GM23338 (cell line): ENCODE measurements around the gene OR1E2. TPM values are rescaled to one million over a fixed set of nuclear protein-coding genes. Genes with fewer than 3 reads are reported as not detected.
"Not testable (repeated sequence)": the region's sequence is repeated elsewhere in the genome, so short reads cannot be mapped to it uniquely, and the experiment has no call there.

ENCODE experiments used
- ATAC-seq: fragments of 200-7000 bp; cut with Tn5 transposase; 3 replicates; pipeline ENCODE4 v1.9.1; 2020
- DNase-seq: peaks from one replicate; pipeline ENCODE4 v3.0.0-alpha.2; 2015; ENCODE audit warnings: low spot score
- H2AFZ ChIP-seq: fragments of 200-600 bp; sonication (generic); 2 replicates; pipeline ENCODE4 v1.8.0; 2016; ENCODE audit warnings: antibody characterized with exemption, mild to moderate bottlenecking, moderate library complexity
- H3F3A ChIP-seq: fragments of 200-600 bp; sonication (generic); replicated peaks from 2 replicates; pipeline ENCODE4 v1.8.0; 2017; ENCODE audit warnings: antibody characterized with exemption, mixed run types, low read depth
- H3K27ac ChIP-seq: fragments of 200-600 bp; sonication (generic); 2 replicates; pipeline ENCODE4 v1.6.1; 2016; ENCODE audit warnings: low read depth
- H3K27me3 ChIP-seq: fragments of 200-600 bp; sonication (generic); 2 replicates; pipeline ENCODE4 v1.8.0; 2016; ENCODE audit warnings: mild to moderate bottlenecking, mixed run types, moderate library complexity; ENCODE audit not compliant: insufficient read depth
- H3K36me3 ChIP-seq: fragments of 200-600 bp; sonication (generic); 2 replicates; pipeline ENCODE4 v1.8.0; 2016; ENCODE audit warnings: mild to moderate bottlenecking; ENCODE audit not compliant: insufficient read depth
- H3K4me1 ChIP-seq: fragments of 200-600 bp; sonication (generic); 2 replicates; pipeline ENCODE4 v1.8.0; 2016; ENCODE audit warnings: mild to moderate bottlenecking, moderate library complexity; ENCODE audit not compliant: insufficient read depth
- H3K4me2 ChIP-seq: fragments of 200-600 bp; sonication (generic); 2 replicates; pipeline ENCODE4 v1.7.1; 2017; ENCODE audit warnings: mixed run types
- H3K4me3 ChIP-seq: fragments of 200-600 bp; sonication (generic); 2 replicates; pipeline ENCODE4 v1.6.1; 2016; ENCODE audit warnings: mixed run types
- H3K79me2 ChIP-seq: fragments of 200-600 bp; sonication (generic); replicated peaks from 2 replicates; pipeline ENCODE4 v1.8.0; 2017; ENCODE audit warnings: mild to moderate bottlenecking; ENCODE audit not compliant: insufficient read depth
- H3K9me2 ChIP-seq: fragments of 200-600 bp; sonication (generic); 2 replicates; pipeline ENCODE4 v1.8.0; 2017; ENCODE audit not compliant: insufficient read depth
- H4K20me1 ChIP-seq: fragments of 200-600 bp; sonication (generic); replicated peaks from 2 replicates; pipeline ENCODE4 v1.8.0; 2017; ENCODE audit warnings: mild to moderate bottlenecking; ENCODE audit not compliant: insufficient read depth
- H3K27ac Mint-ChIP-seq: 2 replicates; pipeline ENCODE4 v1.8.0; 2020; ENCODE audit warnings: inconsistent platforms, mild to moderate bottlenecking, moderate library complexity, mixed read lengths
- H3K27me3 Mint-ChIP-seq: 3 replicates; pipeline ENCODE4 v1.8.0; 2022; ENCODE audit warnings: low read depth, mild to moderate bottlenecking, moderate library complexity, mixed read lengths, inconsistent platforms; ENCODE audit not compliant: insufficient read depth, poor library complexity
- H3K36me3 Mint-ChIP-seq: 3 replicates; pipeline ENCODE4 v1.8.0; 2021; ENCODE audit warnings: low read depth, mild to moderate bottlenecking, inconsistent platforms, moderate library complexity, mixed read lengths
- H3K4me1 Mint-ChIP-seq: 3 replicates; pipeline ENCODE4 v1.8.0; 2020; ENCODE audit warnings: mild to moderate bottlenecking, inconsistent platforms, mixed read lengths
- H3K4me3 Mint-ChIP-seq: 3 replicates; pipeline ENCODE4 v1.8.0; 2021; ENCODE audit warnings: moderate library complexity, mild to moderate bottlenecking, inconsistent platforms, mixed read lengths
- H3K9me3 Mint-ChIP-seq: 3 replicates; pipeline ENCODE4 v1.8.0; 2020; ENCODE audit warnings: moderate library complexity, mild to moderate bottlenecking, inconsistent platforms, mixed read lengths
- REST ChIP-seq: IDR thresholded peaks from one replicate; pipeline ENCODE4 v1.6.1; 2018; ENCODE audit warnings: antibody characterized with exemption; ENCODE audit not compliant: unreplicated experiment
- polyA plus RNA-seq: library from polyadenylated mRNA; unstranded; fragments of >200 nt; fragmentation: Nextera tagmentation; extraction: Ambion mirVana; gene quantifications from 2 replicates; pipeline ENCODE4 v1.2.1, GENCODE V29; 2016
- total RNA-seq: library from RNA; depleted of rRNA; stranded (reverse); fragments of >200 nt; shearing (Covaris generic); gene quantifications from 2 replicates; pipeline ENCODE4 v1.2.3, GENCODE V29; 2014
- TF ChIP-seq, protein P1 (sequence below): fragments of 250-450 bp; sonication (Bioruptor Pico); IDR thresholded peaks from 2 replicates; pipeline ENCODE4 v1.5.0; 2020; ENCODE audit warnings: mild to moderate bottlenecking, moderate library complexity
- TF ChIP-seq, protein P2 (sequence below), 2 experiments: fragments of 200-600 bp in 1 of 2; sonication (generic) in 1 of 2; conservative IDR thresholded peaks; 2 replicates each; pipeline versions ENCODE4 v1.5.1 to v1.6.1; 2016 to 2017; ENCODE audit warnings: antibody characterized with exemption in 2 of 2, low read depth in 2 of 2, mild to moderate bottlenecking in 2 of 2, moderate library complexity in 1 of 2

OR1E2 gene
- total and polyA plus RNA-seq, 2 experiments from 2014 or later = not detected

DNA sequence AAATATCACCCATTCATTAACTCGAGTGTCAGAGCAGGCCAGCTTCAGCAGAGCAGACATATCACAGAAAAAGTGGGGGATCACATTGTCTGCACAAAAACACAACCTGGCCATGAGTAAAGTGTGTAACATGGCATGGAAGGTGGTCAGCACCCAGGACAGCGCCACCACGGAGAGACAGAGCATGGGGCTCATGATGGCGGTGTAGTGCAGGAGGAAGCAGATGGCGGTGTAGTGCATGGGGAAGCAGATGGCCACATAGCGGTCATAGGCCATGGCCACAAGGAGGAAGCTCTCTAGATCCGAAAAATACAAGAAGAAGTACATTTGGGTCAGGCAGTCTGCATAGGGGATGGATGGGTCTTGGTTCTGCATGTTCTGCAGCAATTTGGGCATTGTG, 426 bp downstream of the OR1E2 start:
- not testable (repeated sequence) for H3K4me3 Mint-ChIP-seq, H3K27ac ChIP-seq, H2AFZ ChIP-seq, H3K36me3 Mint-ChIP-seq, H3K4me3 ChIP-seq, H3K27me3 ChIP-seq, H3K4me2 ChIP-seq, H3F3A ChIP-seq, H3K27ac Mint-ChIP-seq, H3K27me3 Mint-ChIP-seq, H3K79me2 ChIP-seq, H4K20me1 ChIP-seq, H3K36me3 ChIP-seq, H3K4me1 Mint-ChIP-seq
- Histone ChIP-seq H3K9me2 (peaks cover 10% of the 10 kb centered on the region; the same call in 1 of the 2 replicates), H3K4me1 (peaks cover 12% of the 10 kb centered on the region)
- TF ChIP-seq, protein P1, sequence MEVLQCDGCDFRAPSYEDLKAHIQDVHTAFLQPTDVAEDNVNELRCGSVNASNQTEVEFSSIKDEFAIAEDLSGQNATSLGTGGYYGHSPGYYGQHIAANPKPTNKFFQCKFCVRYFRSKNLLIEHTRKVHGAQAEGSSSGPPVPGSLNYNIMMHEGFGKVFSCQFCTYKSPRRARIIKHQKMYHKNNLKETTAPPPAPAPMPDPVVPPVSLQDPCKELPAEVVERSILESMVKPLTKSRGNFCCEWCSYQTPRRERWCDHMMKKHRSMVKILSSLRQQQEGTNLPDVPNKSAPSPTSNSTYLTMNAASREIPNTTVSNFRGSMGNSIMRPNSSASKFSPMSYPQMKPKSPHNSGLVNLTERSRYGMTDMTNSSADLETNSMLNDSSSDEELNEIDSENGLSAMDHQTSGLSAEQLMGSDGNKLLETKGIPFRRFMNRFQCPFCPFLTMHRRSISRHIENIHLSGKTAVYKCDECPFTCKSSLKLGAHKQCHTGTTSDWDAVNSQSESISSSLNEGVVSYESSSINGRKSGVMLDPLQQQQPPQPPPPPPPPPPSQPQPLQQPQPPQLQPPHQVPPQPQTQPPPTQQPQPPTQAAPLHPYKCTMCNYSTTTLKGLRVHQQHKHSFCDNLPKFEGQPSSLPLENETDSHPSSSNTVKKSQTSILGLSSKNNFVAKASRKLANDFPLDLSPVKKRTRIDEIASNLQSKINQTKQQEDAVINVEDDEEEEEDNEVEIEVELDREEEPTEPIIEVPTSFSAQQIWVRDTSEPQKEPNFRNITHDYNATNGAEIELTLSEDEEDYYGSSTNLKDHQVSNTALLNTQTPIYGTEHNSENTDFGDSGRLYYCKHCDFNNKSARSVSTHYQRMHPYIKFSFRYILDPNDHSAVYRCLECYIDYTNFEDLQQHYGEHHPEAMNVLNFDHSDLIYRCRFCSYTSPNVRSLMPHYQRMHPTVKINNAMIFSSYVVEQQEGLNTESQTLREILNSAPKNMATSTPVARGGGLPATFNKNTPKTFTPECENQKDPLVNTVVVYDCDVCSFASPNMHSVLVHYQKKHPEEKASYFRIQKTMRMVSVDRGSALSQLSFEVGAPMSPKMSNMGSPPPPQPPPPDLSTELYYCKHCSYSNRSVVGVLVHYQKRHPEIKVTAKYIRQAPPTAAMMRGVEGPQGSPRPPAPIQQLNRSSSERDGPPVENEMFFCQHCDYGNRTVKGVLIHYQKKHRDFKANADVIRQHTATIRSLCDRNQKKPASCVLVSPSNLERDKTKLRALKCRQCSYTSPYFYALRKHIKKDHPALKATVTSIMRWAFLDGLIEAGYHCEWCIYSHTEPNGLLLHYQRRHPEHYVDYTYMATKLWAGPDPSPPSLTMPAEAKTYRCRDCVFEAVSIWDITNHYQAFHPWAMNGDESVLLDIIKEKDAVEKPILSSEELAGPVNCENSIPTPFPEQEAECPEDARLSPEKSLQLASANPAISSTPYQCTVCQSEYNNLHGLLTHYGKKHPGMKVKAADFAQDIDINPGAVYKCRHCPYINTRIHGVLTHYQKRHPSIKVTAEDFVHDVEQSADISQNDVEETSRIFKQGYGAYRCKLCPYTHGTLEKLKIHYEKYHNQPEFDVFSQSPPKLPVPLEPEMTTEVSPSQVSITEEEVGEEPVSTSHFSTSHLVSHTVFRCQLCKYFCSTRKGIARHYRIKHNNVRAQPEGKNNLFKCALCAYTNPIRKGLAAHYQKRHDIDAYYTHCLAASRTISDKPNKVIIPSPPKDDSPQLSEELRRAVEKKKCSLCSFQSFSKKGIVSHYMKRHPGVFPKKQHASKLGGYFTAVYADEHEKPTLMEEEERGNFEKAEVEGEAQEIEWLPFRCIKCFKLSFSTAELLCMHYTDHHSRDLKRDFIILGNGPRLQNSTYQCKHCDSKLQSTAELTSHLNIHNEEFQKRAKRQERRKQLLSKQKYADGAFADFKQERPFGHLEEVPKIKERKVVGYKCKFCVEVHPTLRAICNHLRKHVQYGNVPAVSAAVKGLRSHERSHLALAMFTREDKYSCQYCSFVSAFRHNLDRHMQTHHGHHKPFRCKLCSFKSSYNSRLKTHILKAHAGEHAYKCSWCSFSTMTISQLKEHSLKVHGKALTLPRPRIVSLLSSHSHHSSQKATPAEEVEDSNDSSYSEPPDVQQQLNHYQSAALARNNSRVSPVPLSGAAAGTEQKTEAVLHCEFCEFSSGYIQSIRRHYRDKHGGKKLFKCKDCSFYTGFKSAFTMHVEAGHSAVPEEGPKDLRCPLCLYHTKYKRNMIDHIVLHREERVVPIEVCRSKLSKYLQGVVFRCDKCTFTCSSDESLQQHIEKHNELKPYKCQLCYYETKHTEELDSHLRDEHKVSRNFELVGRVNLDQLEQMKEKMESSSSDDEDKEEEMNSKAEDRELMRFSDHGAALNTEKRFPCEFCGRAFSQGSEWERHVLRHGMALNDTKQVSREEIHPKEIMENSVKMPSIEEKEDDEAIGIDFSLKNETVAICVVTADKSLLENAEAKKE (CRISPR knock-in tag) = 0 out of 2 replicates have a peak, but pooled peaks have one; percentile 46
- TF ChIP-seq REST = peak; percentile 81
- TF ChIP-seq, protein P2, sequence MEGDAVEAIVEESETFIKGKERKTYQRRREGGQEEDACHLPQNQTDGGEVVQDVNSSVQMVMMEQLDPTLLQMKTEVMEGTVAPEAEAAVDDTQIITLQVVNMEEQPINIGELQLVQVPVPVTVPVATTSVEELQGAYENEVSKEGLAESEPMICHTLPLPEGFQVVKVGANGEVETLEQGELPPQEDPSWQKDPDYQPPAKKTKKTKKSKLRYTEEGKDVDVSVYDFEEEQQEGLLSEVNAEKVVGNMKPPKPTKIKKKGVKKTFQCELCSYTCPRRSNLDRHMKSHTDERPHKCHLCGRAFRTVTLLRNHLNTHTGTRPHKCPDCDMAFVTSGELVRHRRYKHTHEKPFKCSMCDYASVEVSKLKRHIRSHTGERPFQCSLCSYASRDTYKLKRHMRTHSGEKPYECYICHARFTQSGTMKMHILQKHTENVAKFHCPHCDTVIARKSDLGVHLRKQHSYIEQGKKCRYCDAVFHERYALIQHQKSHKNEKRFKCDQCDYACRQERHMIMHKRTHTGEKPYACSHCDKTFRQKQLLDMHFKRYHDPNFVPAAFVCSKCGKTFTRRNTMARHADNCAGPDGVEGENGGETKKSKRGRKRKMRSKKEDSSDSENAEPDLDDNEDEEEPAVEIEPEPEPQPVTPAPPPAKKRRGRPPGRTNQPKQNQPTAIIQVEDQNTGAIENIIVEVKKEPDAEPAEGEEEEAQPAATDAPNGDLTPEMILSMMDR (conservative IDR thresholded peaks at IDR 0.05; ENCODE audit: low read depth in 2 of 2) = peak in 1 of 2 experiments; percentile 31; a peak in 1 of 4 replicates
- peaks cover 20% of the 10 kb centered on the region; the same call in 2 of the 3 replicates for H3K9me3 Mint-ChIP-seq
- peak; percentile 80 for ATAC-seq
- peak; percentile 60 for DNase-seq
